CD8-positive, alpha-beta memory T cell (primary cell): Measurements from ENCODE around the gene MAP7. TPM values are rescaled to one million over a fixed set of nuclear protein-coding genes. Genes with fewer than 3 reads are reported as not detected.

Experiments used
- CTCF ChIA-PET: fragments of 350-600 bp; sonication (Branson Sonifier 250); formaldehyde crosslinking; loops from one replicate; lab custom pipeline; 2021; ENCODE audit warnings: antibody characterized with exemption; lab: Charles Lee
- POLR2A ChIA-PET: fragments of 350-600 bp; sonication (Branson Sonifier 250); formaldehyde crosslinking; loops from one replicate; lab custom pipeline; 2021; ENCODE audit warnings: antibody characterized with exemption; lab: Charles Lee
- DNase-seq, 5 donors: peaks; one replicate each; pipeline versions ENCODE4 v3.0.0 to v3.0.0-alpha.2; 2020 to 2022; ENCODE audit warnings: mixed read lengths in 1 of 5
- H3K27ac ChIP-seq: one replicate; pipeline ENCODE4 v1.7.0; 2013; ENCODE audit warnings: low read depth, mild to moderate bottlenecking, low read length, moderate library complexity
- H3K27me3 ChIP-seq: 2 replicates; pipeline ENCODE4 v1.7.0; 2013; ENCODE audit warnings: low read length, mild to moderate bottlenecking; ENCODE audit not compliant: insufficient read depth, poor library complexity, severe bottlenecking
- H3K36me3 ChIP-seq: 2 replicates; pipeline ENCODE4 v1.7.0; 2013; ENCODE audit warnings: mild to moderate bottlenecking, low read length, moderate library complexity; ENCODE audit not compliant: insufficient read depth
- H3K4me1 ChIP-seq: 2 replicates; pipeline ENCODE4 v1.7.0; 2013; ENCODE audit warnings: mild to moderate bottlenecking, low read length, moderate library complexity; ENCODE audit not compliant: insufficient read depth
- H3K4me3 ChIP-seq: 2 replicates; pipeline ENCODE4 v1.7.0; 2013; ENCODE audit warnings: mild to moderate bottlenecking, low read length
- H3K9me3 ChIP-seq: 2 replicates; pipeline ENCODE4 v1.7.0; 2013; ENCODE audit warnings: mild to moderate bottlenecking, low read length
- H3K27ac Mint-ChIP-seq, 8 donors: one replicate each; pipeline ENCODE4 v1.8.0; 2020 to 2021; ENCODE audit warnings: mixed read lengths in 8 of 8, mild to moderate bottlenecking in 6 of 8, inconsistent platforms in 3 of 8, moderate library complexity in 3 of 8
- H3K27me3 Mint-ChIP-seq, 2 donors: one replicate each; pipeline ENCODE4 v1.8.0; 2020 to 2021; ENCODE audit warnings: mixed read lengths in 2 of 2, mild to moderate bottlenecking in 1 of 2, moderate library complexity in 1 of 2
- H3K36me3 Mint-ChIP-seq, 3 donors: one replicate each; pipeline ENCODE4 v1.8.0; 2020 to 2021; ENCODE audit warnings: mixed read lengths in 3 of 3, inconsistent platforms in 1 of 3, mild to moderate bottlenecking in 1 of 3
- H3K4me1 Mint-ChIP-seq, 3 donors: one replicate each; pipeline ENCODE4 v1.8.0; 2020 to 2021; ENCODE audit warnings: mixed read lengths in 3 of 3, inconsistent platforms in 1 of 3, mild to moderate bottlenecking in 1 of 3
- H3K4me3 Mint-ChIP-seq, 7 donors: one replicate each; pipeline ENCODE4 v1.8.0; 2020 to 2021; ENCODE audit warnings: mixed read lengths in 7 of 7, mild to moderate bottlenecking in 6 of 7, moderate library complexity in 4 of 7, inconsistent platforms in 2 of 7
- H3K9me3 Mint-ChIP-seq, 5 donors: one replicate each; pipeline ENCODE4 v1.8.0; 2020 to 2022; ENCODE audit warnings: mixed read lengths in 5 of 5, mild to moderate bottlenecking in 3 of 5, moderate library complexity in 2 of 5, inconsistent platforms in 1 of 5
- polyA plus RNA-seq: library from polyadenylated mRNA; unstranded; fragments of 300-500 nt; fragmentation: Illumina TruSeq; gene quantifications from one replicate; pipeline ENCODE4 v1.2.3, GENCODE V29; 2021
- total RNA-seq, 2 experiments: library from RNA; stranded (reverse); gene quantifications; one replicate each; pipeline ENCODE4 v1.2.3, GENCODE V29; 2021

MAP7 gene
- total and polyA plus RNA-seq, 3 experiments from 2014 or later = 0.50 to 0.52 (median 0.51) TPM

GRCh38 chr6:136424450-136424849, 125.8 kb downstream of the MAP7 start:
- DNase-seq = no peak
- POLR2A ChIA-PET = no interaction called here
- Mint-ChIP-seq H3K4me1 (no peaks in the 10 kb centered on the region), H3K27me3 (peaks cover 0 to 8% of the 10 kb centered on the region in 2 donors), H3K9me3 (no peaks in the 10 kb centered on the region), H3K27ac (no peak overlapping the region), H3K4me3 (no peak overlapping the region), H3K36me3 (peaks cover 0 to 1% (median 0%) of the 10 kb centered on the region in 3 donors)
- H3K4me1 ChIP-seq = no peaks in the 10 kb centered on the region
- H3K27ac ChIP-seq = no peak overlapping the region
- no peak overlapping the region for H3K4me3 ChIP-seq
- CTCF ChIA-PET = no interaction called here
- H3K9me3 ChIP-seq = no peaks in the 10 kb centered on the region
- no peaks in the 10 kb centered on the region for H3K27me3 ChIP-seq
- H3K36me3 ChIP-seq = no peaks in the 10 kb centered on the region

- CTCF ChIA-PET = interaction anchor here (1.0 kb wide), 1 partner anchor 10 kb away, joined by 3 read pairs; no protein-coding TSS in a partner anchor
- no peak for DNase-seq
- H3K4me3 Mint-ChIP-seq = no peak overlapping the region
These were observed 128.6 kb downstream of the MAP7 start for GRCh38 chr6:136421537-136422158.

GRCh38 chr6:136420853-136421252, 129.4 kb downstream of the MAP7 start:
- Mint-ChIP-seq H3K4me3 (no peak overlapping the region), H3K36me3 (peaks cover 0 to 1% (median 0%) of the 10 kb centered on the region in 3 donors), H3K4me1 (no peaks in the 10 kb centered on the region), H3K9me3 (no peaks in the 10 kb centered on the region), H3K27me3 (peaks cover 0 to 3% of the 10 kb centered on the region in 2 donors), H3K27ac (no peak overlapping the region)
- no peaks in the 10 kb centered on the region for H3K36me3 ChIP-seq
- ChIA-PET POLR2A (no interaction called here), CTCF (interaction anchor here (1.0 kb wide), 1 partner anchor 9 kb away, joined by 3 read pairs; no protein-coding TSS in a partner anchor)
- no peak overlapping the region for H3K4me3 ChIP-seq
- no peak for DNase-seq
- H3K4me1 ChIP-seq = no peaks in the 10 kb centered on the region
- no peaks in the 10 kb centered on the region for H3K9me3 ChIP-seq
- H3K27me3 ChIP-seq = no peaks in the 10 kb centered on the region
- no peak overlapping the region for H3K27ac ChIP-seq

More at GRCh38 chr6:136421537-136422158, 128.6 kb downstream of the MAP7 start:
- no peak overlapping the region for H3K27ac Mint-ChIP-seq
- H3K9me3 Mint-ChIP-seq = no peaks in the 10 kb centered on the region
- no peaks in the 10 kb centered on the region for H3K36me3 ChIP-seq
- no peaks in the 10 kb centered on the region for H3K9me3 ChIP-seq
- H3K27ac ChIP-seq = no peak overlapping the region
- no peaks in the 10 kb centered on the region for H3K4me1 Mint-ChIP-seq
- POLR2A ChIA-PET = no interaction called here
- peaks cover 0 to 1% (median 0%) of the 10 kb centered on the region in 3 donors for H3K36me3 Mint-ChIP-seq
- peaks cover 0 to 3% of the 10 kb centered on the region in 2 donors for H3K27me3 Mint-ChIP-seq
- H3K27me3 ChIP-seq = no peaks in the 10 kb centered on the region
- H3K4me1 ChIP-seq = no peaks in the 10 kb centered on the region
- H3K4me3 ChIP-seq = no peak overlapping the region

- Mint-ChIP-seq H3K36me3 (peaks cover 0 to 1% (median 0%) of the 10 kb centered on the region in 3 donors), H3K27ac (no peak overlapping the region), H3K4me1 (no peaks in the 10 kb centered on the region), H3K9me3 (no peaks in the 10 kb centered on the region), H3K4me3 (no peak overlapping the region), H3K27me3 (no peaks in the 10 kb centered on the region)
- POLR2A ChIA-PET = no interaction called here
- no peaks in the 10 kb centered on the region for H3K4me1 ChIP-seq
- H3K4me3 ChIP-seq = no peak overlapping the region
- no peaks in the 10 kb centered on the region for H3K36me3 ChIP-seq
- no peak for DNase-seq
- H3K27me3 ChIP-seq = no peaks in the 10 kb centered on the region
- no peak overlapping the region for H3K27ac ChIP-seq
- H3K9me3 ChIP-seq = no peaks in the 10 kb centered on the region
- CTCF ChIA-PET = no interaction called here
These were observed 134.7 kb downstream of the MAP7 start for GRCh38 chr6:136415351-136416007.

GRCh38 chr6:136412410-136412809, 137.8 kb downstream of the MAP7 start:
- ChIA-PET CTCF (no interaction called here), POLR2A (no interaction called here)

GRCh38 chr6:136411453-136412354, 138.5 kb downstream of the MAP7 start:
- DNase-seq = no peak
- H3K36me3 Mint-ChIP-seq = peaks cover 0 to 1% (median 0%) of the 10 kb centered on the region in 3 donors
- H3K9me3 Mint-ChIP-seq = no peaks in the 10 kb centered on the region
- Histone ChIP-seq H3K36me3 (no peaks in the 10 kb centered on the region), H3K9me3 (no peaks in the 10 kb centered on the region), H3K4me1 (no peaks in the 10 kb centered on the region), H3K27me3 (no peaks in the 10 kb centered on the region), H3K27ac (no peak overlapping the region), H3K4me3 (no peak overlapping the region)
- POLR2A ChIA-PET = no interaction called here
- H3K27ac Mint-ChIP-seq = no peak overlapping the region
- peaks cover 2 to 23% of the 10 kb centered on the region in 2 donors for H3K27me3 Mint-ChIP-seq
- no peak overlapping the region for H3K4me3 Mint-ChIP-seq
- H3K4me1 Mint-ChIP-seq = no peaks in the 10 kb centered on the region
- CTCF ChIA-PET = interaction anchor here (0.9 kb wide), 1 partner anchor 9 kb away, joined by 3 read pairs; no protein-coding TSS in a partner anchor

More at GRCh38 chr6:136412410-136412809, 137.8 kb downstream of the MAP7 start:
- H3K27ac Mint-ChIP-seq = no peak overlapping the region
- Histone ChIP-seq H3K27me3 (no peaks in the 10 kb centered on the region), H3K27ac (no peak overlapping the region), H3K4me3 (no peak overlapping the region), H3K36me3 (no peaks in the 10 kb centered on the region), H3K9me3 (no peaks in the 10 kb centered on the region), H3K4me1 (no peaks in the 10 kb centered on the region)
- no peak overlapping the region for H3K4me3 Mint-ChIP-seq
- no peaks in the 10 kb centered on the region for H3K9me3 Mint-ChIP-seq
- H3K27me3 Mint-ChIP-seq = peaks cover 2 to 18% of the 10 kb centered on the region in 2 donors
- H3K4me1 Mint-ChIP-seq = no peaks in the 10 kb centered on the region
- H3K36me3 Mint-ChIP-seq = peaks cover 0 to 1% (median 0%) of the 10 kb centered on the region in 3 donors
- DNase-seq = no peak

- no peaks in the 10 kb centered on the region for H3K36me3 ChIP-seq
- DNase-seq = no peak
- peaks cover 0 to 1% (median 0%) of the 10 kb centered on the region in 3 donors for H3K36me3 Mint-ChIP-seq
- no peaks in the 10 kb centered on the region for H3K9me3 Mint-ChIP-seq
- POLR2A ChIA-PET = no interaction called here
- H3K4me3 ChIP-seq = no peak overlapping the region
- CTCF ChIA-PET = interaction anchor here (0.9 kb wide), 1 partner anchor 10 kb away, joined by 3 read pairs; no protein-coding TSS in a partner anchor
- H3K27ac Mint-ChIP-seq = no peak overlapping the region
- H3K27me3 ChIP-seq = no peaks in the 10 kb centered on the region
- H3K4me1 Mint-ChIP-seq = no peaks in the 10 kb centered on the region
- no peak overlapping the region for H3K4me3 Mint-ChIP-seq
- no peaks in the 10 kb centered on the region for H3K9me3 ChIP-seq
- H3K27me3 Mint-ChIP-seq = peaks cover 2 to 28% of the 10 kb centered on the region in 2 donors
- H3K27ac ChIP-seq = no peak overlapping the region
- no peaks in the 10 kb centered on the region for H3K4me1 ChIP-seq
These were observed 139.2 kb downstream of the MAP7 start for GRCh38 chr6:136411025-136411325.
